ENCODE data around the gene SLC7A7. TPM values are rescaled to one million over a fixed set of nuclear protein-coding genes. Genes with fewer than 3 reads are reported as not detected.
"Not testable (repeated sequence)": the region's sequence is repeated elsewhere in the genome, so short reads cannot be mapped to it uniquely, and the experiment has no call there.

SLC7A7 gene
- 1 to 10 TPM in 1 of 2 experiments, under 1 TPM in 1; 0.89 to 1.1 TPM for total RNA-seq
- polyA plus RNA-seq (2013, experiment 1 of 2) = 22.2 TPM
- polyA plus RNA-seq (2013, experiment 2 of 2) = 18.5 TPM
- total RNA-seq = 0 to 6.1 (median 0.40) reads per million in 172 experiments

DNA sequence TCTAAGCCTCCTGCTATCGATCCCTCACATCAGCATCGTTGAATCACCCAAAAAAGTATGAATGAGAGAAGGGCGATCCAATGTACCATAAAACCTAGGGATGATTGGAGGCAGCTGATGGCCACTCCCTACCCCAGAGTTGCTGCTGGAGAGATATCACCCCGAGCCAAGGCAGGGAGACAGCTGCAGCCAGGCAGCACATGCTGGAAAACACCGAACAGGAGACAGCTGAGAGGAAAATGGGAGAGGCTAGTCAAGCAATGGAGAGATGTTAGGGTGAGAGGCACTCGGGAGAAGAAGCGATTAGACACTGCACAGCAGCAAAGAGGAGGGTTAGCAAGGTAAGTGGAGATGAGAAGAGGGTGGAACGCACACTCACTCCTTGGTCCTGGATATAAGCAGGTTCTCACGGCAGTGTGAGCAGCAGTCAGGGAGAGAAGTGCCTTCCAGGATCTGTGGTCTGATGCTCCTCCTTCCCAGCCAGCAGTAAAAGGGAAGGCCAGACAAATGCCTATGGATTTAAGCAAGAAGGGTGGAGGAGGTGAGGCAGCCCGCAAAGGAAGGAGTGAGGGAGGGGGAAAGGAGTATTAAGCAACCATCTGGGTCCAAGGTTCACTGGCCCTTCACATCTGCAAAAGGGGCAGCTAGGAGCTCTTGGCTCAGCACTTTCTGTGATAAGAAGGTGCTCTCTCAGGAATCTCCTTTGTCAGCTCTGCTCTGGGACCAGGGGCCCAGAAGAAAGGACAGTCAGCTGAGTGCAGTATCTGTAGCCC lies at the start of gene SLC7A7:
SLC7A7 (minus strand) TSS at position 495 of the 773 bp plus-strand sequence. CDS start 2,037 bp downstream, outside the sequence.
- no peak for TF ChIP-seq CTCF (IDR thresholded peaks at IDR 0.05)
- no peak within 1 kb of the TSS for H3K27ac Mint-ChIP-seq
- POLR2A ChIA-PET = no interaction called here

DNA sequence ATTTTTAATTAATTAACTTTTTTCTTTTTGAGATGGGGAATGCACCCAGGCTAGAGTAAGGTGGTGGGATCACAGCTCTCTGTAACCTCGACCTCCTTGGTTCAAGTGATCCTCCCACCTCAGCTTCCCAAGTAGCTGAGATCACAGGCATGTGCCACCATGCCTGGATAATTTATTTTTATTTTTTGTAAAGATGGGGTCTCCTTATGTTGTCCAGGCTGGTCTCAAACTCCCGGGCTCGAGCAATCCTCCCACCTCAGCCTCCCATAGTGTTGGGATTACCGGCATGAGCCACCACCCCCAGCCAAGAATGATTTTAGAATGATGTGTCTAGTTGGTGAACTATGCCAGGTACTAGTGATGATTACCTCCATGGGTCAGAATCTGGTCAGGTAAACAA lies 49.7 kb upstream of the SLC7A7 start:
- H3K27ac Mint-ChIP-seq = no peak overlapping the region
- Histone ChIP-seq H3K27me3 (ENCODE audit: control insufficient read depth in 1 of 2, insufficient read depth in 2 of 2, low read length in 2 of 2) (no peaks in the 10 kb centered on the region), H3K9me3 (ENCODE audit: control insufficient read depth in 1 of 2, insufficient read depth in 1 of 2, low read length in 2 of 2) (no peaks in the 10 kb centered on the region), H3K36me3 (ENCODE audit: insufficient read depth, low read length) (no peaks in the 10 kb centered on the region), H3K4me1 (ENCODE audit: insufficient read depth, low read length) (peaks cover 26% of the 10 kb centered on the region), H3K4me3 (ENCODE audit: low read length) (no peak overlapping the region), H3K27ac (ENCODE audit: low read depth in 1 of 2, low read length in 2 of 2) (no peak overlapping the region)
- no peaks in the 10 kb centered on the region for H3K36me3 Mint-ChIP-seq (ENCODE audit: low read depth)
- no peaks in the 10 kb centered on the region for H3K9me3 Mint-ChIP-seq
- no peak for DNase-seq
- ATAC-seq (ENCODE audit: poor library complexity) = no peak
- ChIA-PET CTCF (interaction anchor here (0.6 to 0.7 kb wide), 2 partner anchors 42 to 62 kb away, joined by 3 read pairs; no protein-coding TSS in a partner anchor), POLR2A (no interaction called here)
- TF ChIP-seq CTCF (IDR thresholded peaks at IDR 0.05) = no peak
- no peak overlapping the region for H3K4me3 Mint-ChIP-seq
- intact Hi-C loops (cut with DNase I, micrococcal nuclease) = no loop called here
- H3K4me1 Mint-ChIP-seq (ENCODE audit: low read depth) = peaks cover 15% of the 10 kb centered on the region
- H3K27me3 Mint-ChIP-seq = no peaks in the 10 kb centered on the region

More for the DNA sequence above, at the start of gene SLC7A7:
- no peak for DNase-seq
- Histone ChIP-seq H3K9me3 (ENCODE audit: control insufficient read depth in 1 of 2, insufficient read depth in 1 of 2, low read length in 2 of 2) (no peaks in the 10 kb centered on the region), H3K36me3 (ENCODE audit: insufficient read depth, low read length) (no peaks in the 10 kb centered on the region), H3K4me1 (ENCODE audit: insufficient read depth, low read length) (peaks cover 10% of the 10 kb centered on the region), H3K27ac (ENCODE audit: low read depth in 1 of 2, low read length in 2 of 2) (no peak within 1 kb of the TSS), H3K4me3 (ENCODE audit: low read length) (peak within 1 kb of the TSS; percentile 25), H3K27me3 (ENCODE audit: control insufficient read depth in 1 of 2, insufficient read depth in 2 of 2, low read length in 2 of 2) (no peaks in the 10 kb centered on the region)
- Mint-ChIP-seq H3K27me3 (no peaks in the 10 kb centered on the region), H3K4me3 (peak within 1 kb of the TSS; percentile 42), H3K36me3 (ENCODE audit: low read depth) (no peaks in the 10 kb centered on the region), H3K9me3 (no peaks in the 10 kb centered on the region), H3K4me1 (ENCODE audit: low read depth) (peaks cover 16% of the 10 kb centered on the region)
- no peak for ATAC-seq (ENCODE audit: poor library complexity)
- intact Hi-C loops (cut with DNase I, micrococcal nuclease) = no loop called here
- CTCF ChIA-PET = interaction anchor here (0.6 kb wide), 1 partner anchor 244 kb away, joined by 4 read pairs; no protein-coding TSS in a partner anchor

GRCh38 chr14:22861651-22862050 lies 46.4 kb upstream of the SLC7A7 start:
- POLR2A ChIA-PET = interaction anchor here (1.2 to 1.9 kb wide), 4 partner anchors 10 to 272 kb away, joined by 3 to 8 read pairs (median 4); partner anchors contain the start of genes DAD1 and LRP10
- Mint-ChIP-seq H3K27me3 (no peaks in the 10 kb centered on the region), H3K4me3 (no peak overlapping the region)

GRCh38 chr14:22860377-22860776 lies 45.1 kb upstream of the SLC7A7 start:
- ATAC-seq (ENCODE audit: poor library complexity); H3K36me3 ChIP-seq (ENCODE audit: insufficient read depth, low read length); DNase-seq; H3K9me3 ChIP-seq (ENCODE audit: control insufficient read depth in 1 of 2, insufficient read depth in 1 of 2, low read length in 2 of 2); H3K4me3 Mint-ChIP-seq; H3K4me3 ChIP-seq (ENCODE audit: low read length); H3K27me3 ChIP-seq (ENCODE audit: control insufficient read depth in 1 of 2, insufficient read depth in 2 of 2, low read length in 2 of 2); H3K27ac ChIP-seq (ENCODE audit: low read depth in 1 of 2, low read length in 2 of 2); H3K27me3 Mint-ChIP-seq; H3K27ac Mint-ChIP-seq; H3K36me3 Mint-ChIP-seq (ENCODE audit: low read depth); intact Hi-C loops (cut with DNase I, micrococcal nuclease); H3K9me3 Mint-ChIP-seq: not testable (repeated sequence)
- CTCF ChIA-PET = interaction anchor here (0.7 to 1.9 kb wide), 3 partner anchors 290 to 1335 kb away, joined by 3 to 5 read pairs (median 3); partner anchors contain the start of gene TM9SF1
- H3K4me1 Mint-ChIP-seq (ENCODE audit: low read depth) = peaks cover 29% of the 10 kb centered on the region
- POLR2A ChIA-PET = interaction anchor here (0.6 to 2.7 kb wide), 2 partner anchors 10 to 318 kb away, joined by 3 to 11 read pairs; no protein-coding TSS in a partner anchor
- peaks cover 22% of the 10 kb centered on the region for H3K4me1 ChIP-seq (ENCODE audit: insufficient read depth, low read length)

More at GRCh38 chr14:22861651-22862050, 46.4 kb upstream of the SLC7A7 start:
- Mint-ChIP-seq H3K36me3 (ENCODE audit: low read depth) (no peaks in the 10 kb centered on the region), H3K27ac (no peak overlapping the region), H3K9me3 (no peaks in the 10 kb centered on the region), H3K4me1 (ENCODE audit: low read depth) (peaks cover 27% of the 10 kb centered on the region)
- no peak for TF ChIP-seq CTCF (IDR thresholded peaks at IDR 0.05)
- H3K4me3 ChIP-seq (ENCODE audit: low read length) = no peak overlapping the region
- DNase-seq (no peak), ATAC-seq (ENCODE audit: poor library complexity) (no peak)
- intact Hi-C loops (cut with DNase I, micrococcal nuclease) = no loop called here
- H3K9me3 ChIP-seq (ENCODE audit: control insufficient read depth in 1 of 2, insufficient read depth in 1 of 2, low read length in 2 of 2) = no peaks in the 10 kb centered on the region
- no peaks in the 10 kb centered on the region for H3K36me3 ChIP-seq (ENCODE audit: insufficient read depth, low read length)
- no peaks in the 10 kb centered on the region for H3K27me3 ChIP-seq (ENCODE audit: control insufficient read depth in 1 of 2, insufficient read depth in 2 of 2, low read length in 2 of 2)
- no peak overlapping the region for H3K27ac ChIP-seq (ENCODE audit: low read depth in 1 of 2, low read length in 2 of 2)
- CTCF ChIA-PET = interaction anchor here (2.7 kb wide), 1 partner anchor 8 kb away, joined by 11 read pairs; no protein-coding TSS in a partner anchor
- peaks cover 26% of the 10 kb centered on the region for H3K4me1 ChIP-seq (ENCODE audit: insufficient read depth, low read length)

Data from CD4-positive, alpha-beta T cell (primary cell).